Hematopoietic multipotent progenitor cell treated with erythropoietin and hydrocortisone succinate and interleukin-3 and kit ligand, for 8 days (in vitro differentiated cells): ENCODE data around the gene MORN3.
A peak's percentile ranks its signal among the peaks of the same experiment; 100 is the strongest.
"Not testable (repeated sequence)": the region's sequence is repeated elsewhere in the genome, so short reads cannot be mapped to it uniquely, and the experiment has no call there.

ENCODE experiments used
- DNase-seq: peaks from one replicate; pipeline ENCODE4 v3.0.0-alpha.2; 2015

MORN3 gene, protein sequence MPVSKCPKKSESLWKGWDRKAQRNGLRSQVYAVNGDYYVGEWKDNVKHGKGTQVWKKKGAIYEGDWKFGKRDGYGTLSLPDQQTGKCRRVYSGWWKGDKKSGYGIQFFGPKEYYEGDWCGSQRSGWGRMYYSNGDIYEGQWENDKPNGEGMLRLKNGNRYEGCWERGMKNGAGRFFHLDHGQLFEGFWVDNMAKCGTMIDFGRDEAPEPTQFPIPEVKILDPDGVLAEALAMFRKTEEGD

DNA sequence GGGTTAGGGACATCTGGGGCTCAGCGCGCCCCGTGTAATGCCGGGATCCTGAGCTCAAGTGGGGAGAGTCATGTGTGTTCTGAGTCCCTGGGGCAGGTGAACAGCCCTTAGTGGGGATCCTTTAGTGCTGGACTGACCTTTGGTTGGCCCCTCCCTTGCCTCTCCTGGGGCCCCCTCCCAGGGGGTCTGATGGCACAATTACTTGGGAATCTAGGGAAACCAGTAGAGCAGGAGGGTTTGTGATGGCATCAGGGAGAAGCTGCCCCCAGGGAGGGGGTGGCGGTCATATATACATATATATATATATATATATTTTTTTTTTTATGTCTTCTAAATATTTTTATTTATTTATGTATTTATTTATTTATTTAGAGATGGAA, at the start of gene MORN3:
TSS of gene MORN3 (minus strand) at position 134 of the 380 bp plus-strand sequence. CDS start 171 bp downstream, outside the sequence.
- no peak for DNase-seq

DNA sequence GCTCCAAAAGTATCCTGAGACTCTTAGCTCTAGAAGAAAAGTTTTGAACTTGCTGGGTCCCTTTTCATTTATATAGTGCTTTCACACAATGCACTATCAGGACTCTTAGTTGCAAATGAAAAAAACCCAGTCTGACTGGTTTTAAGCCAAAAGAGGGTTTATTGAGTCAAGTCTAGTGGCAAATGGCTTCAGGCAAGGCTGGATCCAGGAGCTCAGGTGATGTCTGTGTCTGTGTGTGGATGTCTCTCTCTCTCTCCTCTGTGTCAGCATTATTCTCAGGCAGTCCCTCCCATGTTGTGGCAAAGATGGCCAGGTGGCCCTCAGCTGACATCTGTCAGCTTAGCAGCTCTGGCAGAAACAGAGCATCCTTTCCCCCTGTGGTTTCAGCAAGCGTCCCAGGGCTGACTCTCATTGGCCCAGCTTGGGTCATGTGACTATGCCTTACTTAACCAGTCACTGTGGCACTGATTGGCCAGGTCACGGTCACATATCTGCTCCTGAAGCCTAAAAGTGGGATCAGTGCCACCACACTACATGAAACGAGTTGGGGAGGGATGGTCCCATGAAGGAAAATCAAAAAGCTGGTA, 49.3 kb upstream of the MORN3 start:
- no peak for DNase-seq

DNA sequence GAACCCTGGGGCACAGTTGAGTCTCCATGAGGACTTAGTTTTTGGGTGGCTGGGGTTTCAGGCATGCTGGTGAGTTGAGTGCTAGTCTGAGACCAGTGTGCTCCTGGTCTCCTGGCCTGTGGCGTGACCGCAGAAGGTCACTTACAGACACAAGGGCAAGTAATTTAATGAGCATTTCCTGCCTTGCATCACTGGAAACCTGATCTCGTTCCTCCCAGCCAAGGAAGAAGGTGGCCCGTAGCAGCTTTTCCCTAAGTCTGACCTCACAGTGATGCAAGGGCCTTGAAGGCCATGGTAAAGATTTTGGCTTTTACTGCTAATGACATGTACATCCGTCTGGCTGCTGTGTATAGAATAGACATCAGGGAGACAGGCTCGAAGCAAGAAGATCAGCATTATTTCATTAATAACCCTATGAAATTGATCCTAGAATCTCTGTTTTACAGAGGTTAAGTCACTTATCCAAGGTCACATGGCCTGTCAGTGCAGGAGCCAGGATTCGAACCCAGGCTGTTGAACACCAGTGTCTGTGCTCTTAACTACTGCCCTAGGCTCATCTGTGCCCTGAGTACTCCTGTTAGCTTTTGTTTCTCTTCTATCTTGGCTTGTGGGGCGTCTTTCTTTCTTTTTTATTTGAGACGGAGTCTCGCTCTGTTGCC, 47.7 kb upstream of the MORN3 start:
- DNase-seq = no peak

DNA sequence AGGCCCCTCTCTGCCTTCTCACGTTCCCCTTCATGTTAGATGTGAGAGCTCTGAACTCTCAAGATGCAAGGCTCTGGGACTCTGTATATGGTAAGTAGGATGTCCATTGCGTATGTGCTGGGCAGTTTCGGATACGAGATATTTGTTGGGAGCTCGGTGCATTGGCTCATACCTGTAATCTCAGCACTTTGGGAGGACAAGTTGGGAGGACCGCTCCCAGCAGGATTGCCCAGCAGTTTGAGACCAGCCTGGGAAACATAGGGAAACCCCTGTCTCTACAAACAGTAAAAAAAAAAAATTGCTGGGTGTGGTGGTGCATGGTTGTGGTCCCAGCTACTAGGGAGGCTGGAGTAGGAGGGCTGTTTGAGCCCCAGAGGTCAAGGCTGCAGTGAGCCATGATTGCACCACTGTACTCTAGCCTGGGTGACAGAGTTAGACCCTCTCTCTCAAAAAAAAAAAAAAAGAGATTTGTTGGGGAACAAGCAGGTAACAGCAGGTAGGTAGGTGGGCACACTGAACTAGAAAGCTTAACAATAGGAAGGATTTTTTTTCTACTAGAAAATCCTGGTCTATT, 46.5 kb upstream of the MORN3 start:
- DNase-seq = no peak

DNA sequence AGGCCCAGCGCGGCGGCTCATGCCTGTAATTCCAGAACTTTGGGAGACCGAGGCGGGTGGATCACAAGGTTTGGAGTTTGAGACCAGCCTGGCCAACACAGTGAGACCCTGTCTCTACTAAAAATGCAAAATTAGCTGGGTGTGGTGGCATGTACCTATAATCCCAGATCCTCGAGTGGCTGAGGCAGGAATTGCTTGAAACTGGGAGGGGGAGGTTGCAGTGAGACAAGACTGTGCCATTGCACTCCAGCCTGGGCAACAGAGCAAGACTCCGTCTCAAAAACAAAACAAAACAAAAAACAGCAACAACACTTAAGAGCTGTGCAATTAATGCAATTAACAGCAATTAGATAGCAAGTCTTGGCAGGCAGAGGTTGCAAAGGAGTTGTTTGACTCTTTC, 45.6 kb upstream of the MORN3 start:
- not testable (repeated sequence) for DNase-seq

DNA sequence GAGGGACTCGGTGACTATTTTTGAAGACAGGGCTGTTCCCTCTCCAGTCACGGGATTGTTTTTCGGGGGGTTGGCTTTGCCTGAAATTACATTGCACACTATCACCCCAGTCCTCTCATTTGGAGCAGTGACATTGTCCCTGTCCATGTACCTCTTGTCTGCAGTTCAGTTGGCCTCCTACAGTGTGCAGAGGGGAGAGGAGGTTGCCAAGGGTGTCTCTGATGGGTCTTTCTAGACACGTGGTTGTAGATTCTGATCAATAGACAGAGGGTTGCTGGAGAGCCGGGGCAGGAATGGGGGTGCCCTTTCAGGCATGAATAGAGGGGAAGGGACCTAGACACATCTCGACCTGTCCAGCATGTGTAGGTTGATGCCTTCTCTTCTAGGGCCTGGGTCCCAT, 44.3 kb upstream of the MORN3 start:
- DNase-seq = peak; percentile 55

DNA sequence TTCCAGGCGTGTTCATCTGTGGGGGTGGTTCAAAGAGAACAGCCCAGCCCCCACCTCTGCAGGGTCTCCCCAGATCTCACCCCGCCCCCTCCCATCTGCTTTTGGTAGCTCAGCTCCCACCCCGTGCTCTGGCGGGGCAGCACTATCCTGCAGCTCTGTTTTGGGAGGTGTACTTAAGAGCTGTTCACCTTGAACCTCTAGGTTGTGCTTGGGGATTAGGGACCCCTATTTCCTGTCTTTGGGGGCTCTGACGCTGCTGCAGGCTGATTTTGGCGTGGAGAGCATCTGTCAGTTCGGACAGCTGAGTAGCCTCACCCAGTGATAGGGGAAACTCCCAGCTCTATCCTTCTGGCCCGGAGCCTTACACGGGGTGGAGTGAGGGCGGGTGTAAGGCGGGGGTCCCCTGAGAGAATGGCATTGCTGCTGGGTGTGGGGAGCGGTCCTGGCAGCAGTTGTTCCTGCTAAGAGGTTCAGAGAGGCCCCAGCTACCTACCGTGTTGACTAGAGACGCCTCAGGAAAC, 43.9 kb upstream of the MORN3 start:
- DNase-seq = peak; percentile 68

DNA sequence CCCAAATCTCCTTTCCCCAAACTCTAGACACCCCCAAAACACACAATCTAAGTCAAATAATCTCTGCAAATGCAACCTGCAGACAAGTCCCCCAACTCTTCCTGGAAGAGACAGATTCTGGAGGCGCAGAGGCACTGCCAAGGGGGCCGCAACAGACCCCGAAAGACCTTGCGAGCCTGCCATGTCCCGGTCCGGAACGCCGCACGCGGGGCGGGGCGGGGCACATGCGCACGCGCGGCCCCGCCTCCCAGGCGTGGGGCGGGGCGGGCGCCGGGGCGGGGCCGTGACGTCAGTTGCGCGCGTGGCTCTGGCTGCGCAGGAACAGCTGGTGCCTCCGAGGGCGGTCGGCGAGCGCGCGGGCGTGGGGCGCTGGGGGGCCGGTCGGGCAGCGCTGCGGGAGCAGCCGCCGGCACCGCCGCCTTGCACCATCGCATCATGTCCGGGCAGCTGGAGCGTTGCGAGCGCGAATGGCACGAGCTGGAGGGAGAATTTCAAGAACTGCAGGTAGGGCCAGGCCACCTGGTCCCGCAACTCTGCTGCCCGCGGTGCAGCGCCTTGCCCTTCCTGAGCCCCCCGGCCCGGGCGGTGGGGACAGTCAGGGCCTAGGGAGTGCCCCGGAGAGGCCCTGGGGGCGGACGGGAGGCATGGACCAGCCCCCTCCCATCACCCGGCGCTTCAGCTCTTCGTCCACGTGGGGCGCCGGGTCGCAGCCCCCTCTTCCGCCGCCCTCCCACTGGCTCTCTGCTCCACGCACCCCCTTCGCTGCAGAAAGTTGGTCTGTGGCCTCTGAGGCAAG, 43.2 kb upstream of the MORN3 start, which contains the start of gene TMEM120B:
TSS of gene TMEM120B (plus strand) at position 292 of the 796 bp plus-strand sequence. CDS start at position 436, 144 bp downstream.
- peak; percentile 73 for DNase-seq

DNA sequence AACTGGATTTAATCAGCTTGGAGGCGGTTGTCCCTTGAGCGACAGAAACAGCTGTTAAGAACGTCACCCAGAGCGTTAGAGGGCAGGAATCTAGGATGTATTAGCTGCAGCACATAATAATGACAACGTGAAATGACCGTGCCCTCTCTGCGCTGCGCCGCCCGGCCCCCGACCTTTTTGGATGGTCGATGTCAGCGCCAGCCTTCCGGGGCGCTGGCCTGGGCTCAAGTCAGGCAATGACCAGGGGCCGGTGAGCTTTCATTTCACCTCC, 42.7 kb upstream of the MORN3 start:
- DNase-seq = peak; percentile 85

DNA sequence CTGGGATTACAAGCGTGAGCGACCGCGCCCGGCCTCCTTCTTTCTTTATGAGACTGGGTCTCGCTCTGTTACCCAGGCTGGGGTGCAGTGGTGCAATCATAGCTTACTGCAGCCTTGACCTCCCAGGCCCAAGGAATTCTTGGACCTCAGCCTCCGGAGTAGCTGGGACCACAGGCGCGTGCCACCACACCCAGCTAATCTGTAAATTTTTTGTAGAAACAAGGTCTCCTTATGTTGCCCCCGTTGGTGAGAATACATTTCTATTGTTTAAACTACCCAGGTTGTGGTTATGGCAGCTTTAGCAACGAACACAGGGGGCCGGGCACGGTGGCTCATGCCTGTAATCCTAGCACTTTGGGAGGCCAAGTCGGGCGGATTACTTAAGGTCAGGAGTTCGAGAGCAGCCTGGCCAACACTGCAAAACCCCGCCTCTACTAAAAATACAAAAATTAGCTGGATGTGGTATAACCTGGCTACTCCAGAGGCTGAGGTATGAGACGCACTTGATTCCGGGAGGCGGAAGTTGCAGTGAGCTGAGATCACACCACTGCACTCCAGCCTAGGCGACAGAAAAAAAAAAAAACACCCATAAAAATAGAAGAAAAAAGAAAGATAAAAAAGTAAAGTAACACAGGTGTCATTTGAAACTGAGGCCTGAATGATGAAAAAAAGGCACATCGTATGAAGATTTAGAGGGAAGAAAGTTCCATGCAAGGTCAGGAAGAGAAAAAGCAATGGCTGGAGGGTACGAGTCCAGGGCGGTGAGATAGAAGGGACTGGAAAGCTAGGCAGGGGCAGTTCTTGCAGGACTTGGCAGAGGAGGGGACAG, 42.1 kb upstream of the MORN3 start:
- no peak for DNase-seq

DNA sequence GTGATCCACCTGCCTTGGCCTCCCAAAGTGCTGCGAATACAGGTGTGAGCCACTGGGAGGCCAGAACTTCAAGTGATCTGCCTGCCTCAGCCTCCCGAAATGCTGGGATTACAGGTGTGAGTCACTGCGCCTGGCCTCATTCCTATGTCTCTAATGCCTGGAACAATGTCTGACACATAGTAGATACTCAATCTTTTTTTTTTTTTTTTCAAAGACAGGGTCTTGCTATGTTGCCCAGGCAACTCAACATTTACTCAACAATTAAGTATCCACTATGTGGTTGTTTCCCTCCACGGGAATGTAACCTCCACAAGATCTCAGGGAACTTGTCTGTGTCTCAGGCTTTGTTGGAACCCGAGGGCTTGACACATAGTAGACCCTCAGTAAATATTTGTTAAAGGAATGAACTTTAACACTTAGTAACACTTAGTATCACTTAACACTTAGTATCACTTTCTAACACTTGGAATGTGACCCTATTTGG, 40.1 kb upstream of the MORN3 start:
- DNase-seq = no peak

DNA sequence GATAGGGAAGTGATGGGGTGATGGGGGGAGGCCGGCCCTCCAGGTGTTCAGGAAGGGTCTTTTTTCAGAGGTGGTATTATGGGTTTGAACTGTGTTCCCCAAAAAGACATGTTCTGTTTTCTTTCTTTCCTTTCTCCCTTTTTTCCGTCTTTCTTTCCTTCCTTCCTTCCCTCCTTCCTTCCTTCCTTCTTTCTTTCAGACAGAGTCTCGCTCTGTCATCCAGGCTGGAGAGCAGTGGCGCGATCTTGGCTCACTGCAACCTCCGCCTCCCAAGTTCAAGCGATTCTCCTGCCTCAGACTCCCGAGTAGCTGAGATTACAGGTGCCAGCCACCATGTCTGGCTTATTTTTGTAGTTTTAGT, 39.6 kb upstream of the MORN3 start:
- DNase-seq = not testable (repeated sequence)

DNA sequence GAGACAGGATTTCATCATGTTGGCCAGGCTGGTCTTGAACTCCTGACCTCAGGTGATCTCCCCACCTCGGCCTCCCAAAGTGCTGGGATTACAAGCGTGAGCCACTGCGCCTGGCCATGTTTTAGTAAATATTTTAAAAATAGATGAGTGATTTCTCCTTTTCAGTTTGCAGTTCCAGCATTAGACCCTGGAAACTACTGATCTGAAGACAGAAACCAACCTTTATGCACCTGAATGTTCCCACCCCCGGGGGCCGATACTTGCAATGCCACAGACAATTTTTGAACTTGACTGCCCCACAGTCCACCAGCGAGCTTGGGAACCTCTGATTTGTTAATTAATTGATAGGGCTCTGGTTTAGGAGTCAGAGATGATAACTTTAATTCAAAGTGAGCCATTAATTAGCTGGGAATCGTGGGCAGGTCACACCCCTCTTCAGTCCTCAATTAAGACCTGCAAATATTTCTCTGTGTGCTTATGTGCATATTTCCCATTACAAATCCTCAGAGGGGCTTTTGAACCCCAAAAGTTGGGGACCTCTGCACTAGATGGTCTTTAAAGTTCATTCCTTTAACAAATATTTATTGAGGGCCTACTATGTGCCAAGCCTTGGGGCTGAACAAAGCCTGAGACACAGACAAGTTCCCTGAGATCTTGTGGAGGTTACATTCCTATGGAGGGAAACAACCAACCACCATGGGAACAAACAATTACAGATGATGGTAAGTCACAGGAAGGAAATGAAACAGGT, 39.0 kb upstream of the MORN3 start:
- DNase-seq = no peak

DNA sequence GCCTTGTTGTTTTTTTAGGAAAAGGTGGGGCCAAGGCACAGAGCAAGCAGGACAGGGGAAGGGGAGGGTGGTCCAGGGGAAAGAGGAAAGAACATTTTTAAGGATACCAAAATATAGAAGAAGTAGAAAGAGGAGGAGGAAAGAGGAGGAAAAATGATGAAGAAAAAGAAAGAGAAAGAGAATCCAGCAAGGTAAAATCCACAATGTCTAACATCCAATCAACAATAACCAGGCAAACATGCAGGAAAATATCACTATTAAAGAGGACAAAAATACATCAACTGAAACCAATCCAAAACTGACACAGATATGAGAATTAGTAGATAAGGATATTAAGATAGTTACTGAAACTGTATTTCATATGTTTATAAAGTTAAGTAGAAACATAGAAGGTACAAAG, 36.1 kb upstream of the MORN3 start:
- no peak for DNase-seq

DNA sequence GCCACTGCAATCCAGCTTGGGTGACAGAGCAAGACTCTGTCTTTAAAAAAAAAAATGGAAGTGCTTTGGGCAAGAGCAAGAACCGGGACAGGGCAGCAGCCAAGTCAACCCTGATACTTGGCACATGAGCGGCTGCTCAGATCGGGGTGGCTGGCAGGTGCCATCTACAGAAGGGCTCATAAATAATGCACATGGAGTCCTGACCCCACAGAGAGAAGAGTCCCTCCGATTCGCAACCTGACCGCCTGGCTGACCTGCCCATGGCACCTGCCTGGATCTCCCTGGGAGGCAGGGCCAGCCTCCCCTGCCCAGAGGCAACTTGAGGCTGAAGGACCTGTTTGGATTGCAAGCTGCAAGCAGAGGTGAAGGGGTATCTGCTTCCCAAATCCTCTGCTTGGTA, 33.5 kb upstream of the MORN3 start:
- no peak for DNase-seq

DNA sequence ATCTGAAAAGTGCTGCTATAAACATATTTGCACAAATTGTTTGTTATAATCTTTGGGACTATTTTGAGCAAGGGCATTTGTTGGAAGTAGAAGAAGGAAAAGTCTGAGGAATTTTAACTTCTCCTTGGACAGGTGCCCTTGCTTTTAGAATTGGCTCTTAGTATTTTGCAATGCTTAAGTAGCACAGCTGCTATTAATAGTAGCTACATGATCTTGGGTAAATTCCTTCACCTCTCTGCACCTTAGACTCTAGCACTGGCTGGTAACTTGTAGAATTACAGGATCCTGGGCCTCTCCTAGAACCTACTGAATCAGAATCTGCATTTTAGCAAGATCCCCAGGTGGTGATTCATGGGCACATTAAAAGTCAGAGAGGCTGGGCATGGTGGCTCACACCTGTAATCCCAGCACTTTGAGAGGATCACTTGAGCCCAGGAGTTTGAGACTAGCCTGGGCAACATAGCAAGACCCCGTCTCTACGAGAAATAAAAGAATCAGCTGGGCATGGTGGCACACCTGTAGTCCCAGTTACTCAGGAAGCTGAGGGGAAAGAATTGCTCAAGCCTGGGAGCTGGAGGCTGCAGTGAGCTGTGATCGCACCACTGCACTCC, 32.3 kb upstream of the MORN3 start:
- no peak for DNase-seq

DNA sequence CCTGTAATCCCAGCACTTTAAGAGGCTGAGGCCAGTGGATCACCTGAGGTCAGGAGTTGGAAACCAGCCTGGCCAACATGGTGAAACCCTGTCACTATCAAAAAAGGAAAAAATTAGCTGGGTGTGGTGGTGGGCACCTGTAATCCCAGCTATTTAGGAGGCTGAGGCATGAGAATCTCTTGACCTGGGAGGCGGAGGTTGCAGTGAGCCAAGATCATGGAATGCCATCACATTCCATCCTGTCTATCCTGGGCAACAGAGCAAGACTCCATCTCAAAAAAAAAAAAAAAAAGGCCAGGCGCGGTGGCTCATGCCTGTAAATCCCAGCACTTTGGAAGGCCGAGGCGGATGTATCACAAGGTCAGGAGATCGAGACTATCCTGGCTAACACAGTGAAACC, 28.4 kb upstream of the MORN3 start:
- DNase-seq = not testable (repeated sequence)

DNA sequence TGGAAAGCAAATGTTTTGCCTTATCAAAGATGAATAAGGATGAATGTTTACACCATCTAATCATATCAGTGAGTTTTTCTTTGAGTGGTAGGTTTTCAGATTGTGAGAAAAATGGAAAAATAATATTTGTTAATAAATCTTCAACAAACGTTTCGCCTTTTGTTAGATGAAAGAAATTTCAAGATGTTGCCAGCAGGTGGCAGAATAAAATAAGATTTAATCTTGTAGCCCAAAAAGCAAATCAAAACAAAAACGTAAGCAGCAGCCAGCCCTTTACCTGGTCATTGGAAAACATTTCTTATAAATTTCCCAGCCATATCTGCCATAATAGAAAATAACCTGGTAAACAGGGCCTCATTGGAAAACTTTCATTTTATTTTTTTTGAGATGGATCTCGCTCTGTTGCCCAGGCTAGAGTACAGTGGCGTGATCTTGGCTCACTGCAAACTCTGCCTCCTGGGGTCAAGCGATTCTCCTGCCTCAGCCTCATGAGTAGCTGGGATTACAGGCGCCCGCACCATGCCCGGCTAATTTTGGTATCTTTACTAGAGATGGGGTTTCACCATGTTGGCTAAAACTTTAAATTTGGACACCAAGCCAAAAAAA, 27.7 kb upstream of the MORN3 start:
- DNase-seq = peak; percentile 75

DNA sequence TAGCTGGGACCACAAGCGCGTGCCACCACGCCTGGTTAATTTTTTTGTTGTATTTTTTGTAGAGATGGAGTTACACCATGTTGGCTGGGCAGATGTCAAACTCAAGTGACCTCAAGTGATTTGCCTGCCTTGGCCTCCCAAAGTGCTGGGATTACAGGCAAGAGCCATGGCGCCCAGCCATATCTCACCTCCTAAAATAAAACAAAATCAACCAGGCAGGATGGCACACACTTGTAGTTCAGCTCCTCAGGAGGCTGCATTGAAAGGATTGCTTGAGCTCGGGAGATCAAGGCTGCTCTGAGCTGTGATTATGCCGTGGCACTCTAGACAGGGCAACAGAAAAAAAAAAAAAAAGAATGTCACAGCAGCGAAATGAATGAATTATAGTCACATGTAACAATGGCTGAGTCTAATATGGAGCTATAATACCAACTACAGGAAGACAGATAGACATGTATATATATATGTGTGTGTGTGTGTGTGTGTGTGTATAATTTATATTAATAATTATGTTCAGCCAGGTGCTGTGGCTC, 23.8 kb upstream of the MORN3 start:
- DNase-seq = no peak

DNA sequence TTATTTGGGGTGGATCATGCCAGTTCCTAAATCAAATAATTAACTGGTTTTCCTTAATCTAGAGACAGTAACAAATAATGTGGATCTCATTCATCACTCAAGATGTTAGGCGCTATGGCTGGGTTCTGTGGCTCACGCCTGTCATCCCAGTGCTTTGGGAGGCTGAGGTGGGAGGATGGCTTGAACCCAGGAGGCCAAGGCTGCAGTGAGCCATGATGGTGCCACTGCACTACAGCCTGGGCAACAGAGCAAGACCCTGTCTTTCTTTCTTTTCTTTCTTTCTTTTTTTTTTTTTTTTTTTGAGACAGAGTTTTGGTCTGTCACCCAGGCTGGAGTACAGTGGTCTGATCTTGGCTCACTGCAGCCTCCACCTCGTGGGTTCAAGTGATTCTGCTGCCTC, 23.3 kb upstream of the MORN3 start:
- DNase-seq = not testable (repeated sequence)
